Measurements from ENCODE around the gene PDE4B.

GRCh38 chr1:66214901-66215300, 422.2 kb downstream of the PDE4B start:
- TF ChIP-seq, protein P1, sequence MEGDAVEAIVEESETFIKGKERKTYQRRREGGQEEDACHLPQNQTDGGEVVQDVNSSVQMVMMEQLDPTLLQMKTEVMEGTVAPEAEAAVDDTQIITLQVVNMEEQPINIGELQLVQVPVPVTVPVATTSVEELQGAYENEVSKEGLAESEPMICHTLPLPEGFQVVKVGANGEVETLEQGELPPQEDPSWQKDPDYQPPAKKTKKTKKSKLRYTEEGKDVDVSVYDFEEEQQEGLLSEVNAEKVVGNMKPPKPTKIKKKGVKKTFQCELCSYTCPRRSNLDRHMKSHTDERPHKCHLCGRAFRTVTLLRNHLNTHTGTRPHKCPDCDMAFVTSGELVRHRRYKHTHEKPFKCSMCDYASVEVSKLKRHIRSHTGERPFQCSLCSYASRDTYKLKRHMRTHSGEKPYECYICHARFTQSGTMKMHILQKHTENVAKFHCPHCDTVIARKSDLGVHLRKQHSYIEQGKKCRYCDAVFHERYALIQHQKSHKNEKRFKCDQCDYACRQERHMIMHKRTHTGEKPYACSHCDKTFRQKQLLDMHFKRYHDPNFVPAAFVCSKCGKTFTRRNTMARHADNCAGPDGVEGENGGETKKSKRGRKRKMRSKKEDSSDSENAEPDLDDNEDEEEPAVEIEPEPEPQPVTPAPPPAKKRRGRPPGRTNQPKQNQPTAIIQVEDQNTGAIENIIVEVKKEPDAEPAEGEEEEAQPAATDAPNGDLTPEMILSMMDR (IDR thresholded peaks at IDR 0.05; ENCODE audit: poor library complexity, severe bottlenecking), result no peak
- TF ChIP-seq EZH2 (IDR thresholded peaks at IDR 0.05; ENCODE audit: borderline replicate concordance, insufficient read depth, low read length, poor library complexity, severe bottlenecking) (no peak), REST (IDR thresholded peaks at IDR 0.05; ENCODE audit: borderline replicate concordance) (no peak), RAD21 (conservative IDR thresholded peaks at IDR 0.05) (no peak), EP300 (conservative IDR thresholded peaks at IDR 0.05; ENCODE audit: poor library complexity, severe bottlenecking) (no peak), POLR2AphosphoS5 (IDR thresholded peaks at IDR 0.05) (no peak), SMC3 (conservative IDR thresholded peaks at IDR 0.05; ENCODE audit: poor library complexity) (no peak)

Data from neural cell (in vitro differentiated cells).